Lower lobe of right lung (tissue), 2 donors: Measurements from ENCODE around the gene MRGPRF. TPM values are rescaled to one million over a fixed set of nuclear protein-coding genes. Genes with fewer than 3 reads are reported as not detected.
"Not testable (repeated sequence)": the region's sequence is repeated elsewhere in the genome, so short reads cannot be mapped to it uniquely, and the experiment has no call there.

Source experiments
- ATAC-seq, 2 donors: fragments of 200-7000 bp; cut with Tn5 transposase; one replicate each; pipeline ENCODE4 v1.9.1; 2020 to 2022; ENCODE audit warnings: mild to moderate bottlenecking in 2 of 2, moderate library complexity in 2 of 2
- DNase-seq: peaks from one replicate; pipeline ENCODE4 v3.0.0-alpha.2; 2020
- H3K27ac ChIP-seq: fragments of 200-600 bp; one replicate; pipeline ENCODE4 v1.8.0; 2022
- H3K27me3 ChIP-seq: fragments of 200-600 bp; one replicate; pipeline ENCODE4 v1.8.0; 2022; ENCODE audit warnings: low read depth
- H3K36me3 ChIP-seq: fragments of 200-600 bp; one replicate; pipeline ENCODE4 v1.8.0; 2022; ENCODE audit warnings: mild to moderate bottlenecking
- H3K4me1 ChIP-seq: fragments of 200-600 bp; one replicate; pipeline ENCODE4 v1.8.0; 2022
- H3K4me3 ChIP-seq: fragments of 200-600 bp; one replicate; pipeline ENCODE4 v1.8.0; 2022; ENCODE audit warnings: mild to moderate bottlenecking
- H3K9me3 ChIP-seq: fragments of 200-600 bp; one replicate; pipeline ENCODE4 v1.8.0; 2022
- intact Hi-C: fragments of 100-400 bp; cut with DNase I; formaldehyde crosslinking; loops from one replicate; pipeline ENCODE4 v1.11.0; 2022
- total RNA-seq: library from RNA; stranded (reverse); fragmentation: NEBNext Ultra II Directional; extraction: Animal tissue kit (Norgen Biotek cat#: 25700); gene quantifications from one replicate; pipeline ENCODE4 v1.2.1, GENCODE V29; 2021
- TF ChIP-seq, protein P1 (sequence below): fragments of 200-600 bp; IDR thresholded peaks from one replicate; pipeline ENCODE4 v1.8.0; 2022; ENCODE audit warnings: antibody characterized with exemption, mild to moderate bottlenecking
- donor health status: DM: no; HTN: yes; CAD: no; lungs with severe emphysema.

Gene MRGPRF
- total RNA-seq, 1 donor from 2014 or later: 11.5 TPM

DNA sequence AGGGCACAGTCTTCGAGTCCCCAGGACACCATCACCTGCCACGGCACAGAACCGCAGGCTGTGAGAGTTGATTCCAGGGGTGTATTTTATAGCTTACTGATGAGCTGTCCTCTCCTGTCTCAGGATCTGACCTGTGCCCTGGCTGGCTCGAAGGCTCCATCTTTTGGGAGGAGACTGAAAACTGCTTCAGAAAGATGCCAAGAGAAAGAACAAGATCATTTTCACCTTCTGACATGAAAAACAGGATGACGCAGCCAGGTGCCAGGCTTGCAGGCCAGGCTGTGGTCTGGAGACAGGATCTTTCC, 34.5 kb downstream of the MRGPRF start:
- TF ChIP-seq, protein P1, sequence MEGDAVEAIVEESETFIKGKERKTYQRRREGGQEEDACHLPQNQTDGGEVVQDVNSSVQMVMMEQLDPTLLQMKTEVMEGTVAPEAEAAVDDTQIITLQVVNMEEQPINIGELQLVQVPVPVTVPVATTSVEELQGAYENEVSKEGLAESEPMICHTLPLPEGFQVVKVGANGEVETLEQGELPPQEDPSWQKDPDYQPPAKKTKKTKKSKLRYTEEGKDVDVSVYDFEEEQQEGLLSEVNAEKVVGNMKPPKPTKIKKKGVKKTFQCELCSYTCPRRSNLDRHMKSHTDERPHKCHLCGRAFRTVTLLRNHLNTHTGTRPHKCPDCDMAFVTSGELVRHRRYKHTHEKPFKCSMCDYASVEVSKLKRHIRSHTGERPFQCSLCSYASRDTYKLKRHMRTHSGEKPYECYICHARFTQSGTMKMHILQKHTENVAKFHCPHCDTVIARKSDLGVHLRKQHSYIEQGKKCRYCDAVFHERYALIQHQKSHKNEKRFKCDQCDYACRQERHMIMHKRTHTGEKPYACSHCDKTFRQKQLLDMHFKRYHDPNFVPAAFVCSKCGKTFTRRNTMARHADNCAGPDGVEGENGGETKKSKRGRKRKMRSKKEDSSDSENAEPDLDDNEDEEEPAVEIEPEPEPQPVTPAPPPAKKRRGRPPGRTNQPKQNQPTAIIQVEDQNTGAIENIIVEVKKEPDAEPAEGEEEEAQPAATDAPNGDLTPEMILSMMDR: no peak
- DNase-seq (no peak), ATAC-seq (no peak)
- H3K36me3 ChIP-seq: no peaks in the 10 kb centered on the region
- intact Hi-C loops: no loop called here
- no peaks in the 10 kb centered on the region for H3K4me1 ChIP-seq
- peaks cover 5% of the 10 kb centered on the region for H3K9me3 ChIP-seq
- no peaks in the 10 kb centered on the region for H3K27me3 ChIP-seq
- no peak overlapping the region for H3K4me3 ChIP-seq
- no peak overlapping the region for H3K27ac ChIP-seq

DNA sequence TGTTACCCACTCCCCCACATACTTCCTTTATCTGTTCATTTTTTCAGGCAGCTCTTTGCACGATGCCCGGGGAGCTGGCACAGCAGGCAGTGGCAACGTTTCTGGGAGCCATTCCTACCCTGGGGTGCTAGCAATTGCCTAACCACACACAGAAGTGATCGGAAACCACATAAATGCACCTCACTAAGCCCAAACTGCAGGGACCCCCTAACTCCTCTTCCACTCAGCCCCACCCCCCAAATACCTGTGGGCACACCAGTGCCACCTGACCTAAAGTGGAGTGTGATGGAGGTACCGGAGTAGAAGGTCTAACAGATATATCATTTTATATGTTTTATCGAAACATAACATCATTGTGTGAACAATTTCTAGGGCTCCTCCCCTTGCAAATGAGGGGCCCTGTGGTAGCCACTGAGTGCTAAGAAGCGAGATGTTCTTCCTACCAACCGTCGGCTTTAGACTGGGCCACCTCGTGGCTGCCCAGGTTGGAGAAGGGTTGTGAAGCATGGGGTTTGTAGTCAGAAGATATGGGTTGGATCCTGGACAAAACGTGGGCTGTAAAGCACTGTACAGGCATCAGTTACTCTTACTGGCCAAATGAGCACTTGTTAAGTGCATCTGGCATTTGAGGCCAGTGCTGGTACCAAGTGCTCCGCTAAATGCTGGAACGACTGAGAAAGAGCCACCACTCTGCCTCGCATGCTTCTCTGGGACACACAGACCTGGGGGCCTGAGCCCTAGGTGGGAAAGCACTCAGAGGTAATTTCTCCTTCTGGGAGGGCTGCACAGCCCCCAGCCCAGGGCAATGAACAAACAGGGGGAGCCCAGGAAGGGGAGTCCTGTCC, 35.0 kb downstream of the MRGPRF start:
- H3K9me3 ChIP-seq: peaks cover 5% of the 10 kb centered on the region
- intact Hi-C loops: no loop called here
- no peak overlapping the region for H3K4me3 ChIP-seq
- ATAC-seq (no peak), DNase-seq (peak; percentile 20)
- H3K36me3 ChIP-seq: no peaks in the 10 kb centered on the region
- TF ChIP-seq, protein P1: no peak
- no peaks in the 10 kb centered on the region for H3K4me1 ChIP-seq
- H3K27ac ChIP-seq: no peak overlapping the region
- H3K27me3 ChIP-seq: no peaks in the 10 kb centered on the region

DNA sequence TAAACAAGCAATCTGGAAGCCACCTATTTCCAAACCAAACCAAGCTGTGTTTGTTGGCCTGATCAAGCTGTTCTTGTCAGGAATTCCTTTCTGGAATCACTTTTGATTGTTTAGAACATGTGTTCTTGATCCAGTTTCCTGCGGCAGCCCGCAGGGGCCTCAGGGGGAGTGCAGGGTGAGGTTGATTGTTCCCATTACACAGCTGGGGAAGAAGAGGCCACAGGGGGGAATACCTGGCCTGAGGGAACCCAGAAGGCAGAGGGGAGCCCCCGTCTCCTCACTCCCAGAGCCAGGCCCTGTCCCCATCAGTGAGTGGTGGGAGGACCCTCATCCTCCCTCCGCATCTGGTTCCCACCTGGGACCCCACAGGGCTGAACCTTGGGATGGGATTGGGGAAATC, 36.5 kb downstream of the MRGPRF start:
- Histone ChIP-seq H3K9me3 (no peaks in the 10 kb centered on the region), H3K36me3 (no peaks in the 10 kb centered on the region), H3K4me1 (no peaks in the 10 kb centered on the region), H3K27ac (no peak overlapping the region), H3K27me3 (no peaks in the 10 kb centered on the region), H3K4me3 (no peak overlapping the region)
- intact Hi-C loops: no loop called here
- TF ChIP-seq, protein P1: no peak
- no peak for ATAC-seq
- DNase-seq: peak; percentile 10

DNA sequence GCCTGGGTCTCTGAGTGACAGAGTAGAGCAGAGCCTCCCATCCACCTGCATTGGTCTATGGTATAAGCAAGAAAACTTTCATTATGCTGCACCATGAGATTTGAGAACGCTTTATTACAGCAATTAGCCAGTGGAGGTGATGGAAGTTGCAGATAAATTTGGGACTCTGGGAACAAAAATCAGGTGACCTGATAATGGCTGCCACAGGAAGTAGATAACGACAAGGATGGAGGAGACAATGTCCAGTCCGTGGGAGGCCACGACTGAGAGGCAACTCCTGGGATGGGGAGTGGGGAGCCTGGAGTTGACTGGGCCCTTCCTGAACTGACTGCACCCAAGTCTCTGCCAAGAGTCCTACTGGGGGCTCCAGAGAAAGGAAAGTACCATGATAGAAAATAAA, 37.0 kb downstream of the MRGPRF start:
- Histone ChIP-seq H3K27ac (no peak overlapping the region), H3K4me3 (no peak overlapping the region), H3K36me3 (no peaks in the 10 kb centered on the region), H3K4me1 (no peaks in the 10 kb centered on the region), H3K27me3 (peaks cover under 1% of the 10 kb centered on the region), H3K9me3 (no peaks in the 10 kb centered on the region)
- intact Hi-C loops: no loop called here
- TF ChIP-seq, protein P1: no peak
- DNase-seq (peak; percentile 6), ATAC-seq (no peak)

DNA sequence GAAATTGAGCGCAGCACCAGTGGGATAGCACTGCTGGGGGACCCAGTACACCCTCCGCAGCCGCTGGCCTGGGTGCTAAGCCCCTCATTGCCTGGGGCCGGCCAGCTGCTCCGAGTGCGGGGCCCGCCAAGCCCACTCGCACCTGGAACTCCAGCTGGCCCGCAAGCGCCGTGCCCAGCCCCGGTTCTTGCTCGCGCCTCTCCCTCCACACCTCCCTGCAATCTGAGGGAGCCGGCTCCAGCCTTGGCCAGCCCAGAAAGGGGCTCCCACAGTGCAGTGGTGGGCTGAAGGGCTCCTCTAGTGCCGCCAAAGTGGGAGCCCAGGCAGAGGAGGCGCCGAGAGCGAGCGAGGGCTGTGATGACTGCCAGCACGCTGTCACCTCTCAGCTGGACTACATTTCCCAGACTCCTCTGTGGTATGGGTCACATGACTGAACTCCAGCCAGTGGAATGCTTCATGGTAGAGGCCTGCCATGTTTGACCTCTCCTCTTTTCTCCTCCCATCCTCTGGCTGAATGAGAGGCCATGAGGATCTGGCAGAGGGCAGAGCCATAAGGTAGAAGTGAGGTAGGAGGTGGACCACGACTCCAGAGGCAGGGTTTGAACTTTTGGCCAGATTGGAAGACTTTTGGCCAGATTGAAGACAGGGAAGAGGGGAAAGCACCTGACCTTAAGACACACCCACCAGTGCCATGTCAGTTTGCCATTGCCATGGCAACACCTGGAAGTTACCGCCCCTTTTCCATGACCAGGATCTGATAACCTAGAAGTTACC, 38.4 kb downstream of the MRGPRF start:
- H3K36me3 ChIP-seq: no peaks in the 10 kb centered on the region
- no peak overlapping the region for H3K27ac ChIP-seq
- intact Hi-C loops: no loop called here
- no peaks in the 10 kb centered on the region for H3K4me1 ChIP-seq
- H3K9me3 ChIP-seq: no peaks in the 10 kb centered on the region
- TF ChIP-seq, protein P1: no peak
- ATAC-seq (peak in 1 of 2 donors; percentile 36), DNase-seq (peak; percentile 24)
- H3K27me3 ChIP-seq: peaks cover 5% of the 10 kb centered on the region
- H3K4me3 ChIP-seq: no peak overlapping the region

DNA sequence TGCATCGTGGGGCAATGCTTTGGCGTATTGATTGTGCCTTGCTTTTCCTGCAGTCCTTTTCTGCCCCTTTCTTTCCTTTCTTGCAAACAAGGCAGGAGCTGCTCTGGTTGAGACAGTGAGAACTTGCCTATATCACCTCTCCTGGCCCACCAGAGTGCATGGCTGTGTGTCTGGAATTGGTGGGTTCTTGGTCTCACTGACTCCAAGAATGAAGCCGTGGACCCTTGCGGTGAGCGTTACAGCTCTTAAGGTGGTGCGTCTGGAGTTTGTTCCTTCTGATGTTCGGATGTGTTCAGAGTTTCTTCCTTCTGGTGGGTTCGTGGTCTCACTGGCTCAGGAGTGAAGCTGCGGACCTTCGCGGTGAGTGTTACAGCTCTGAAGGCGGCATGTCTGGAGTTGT, 39.3 kb downstream of the MRGPRF start:
- H3K27ac ChIP-seq, ATAC-seq, intact Hi-C loops, H3K9me3 ChIP-seq, H3K36me3 ChIP-seq, H3K4me1 ChIP-seq, H3K27me3 ChIP-seq, H3K4me3 ChIP-seq: not testable (repeated sequence)
- peak; percentile 11 for DNase-seq
